Measurements from ENCODE around the gene EPSTI1. TPM values are rescaled to one million over a fixed set of nuclear protein-coding genes. Genes with fewer than 3 reads are reported as not detected.
"Not testable (repeated sequence)": the region's sequence is repeated elsewhere in the genome, so short reads cannot be mapped to it uniquely, and the experiment has no call there.

The EPSTI1 gene
- total RNA-seq, 1 donor from 2014 or later: 11.9 TPM

DNA sequence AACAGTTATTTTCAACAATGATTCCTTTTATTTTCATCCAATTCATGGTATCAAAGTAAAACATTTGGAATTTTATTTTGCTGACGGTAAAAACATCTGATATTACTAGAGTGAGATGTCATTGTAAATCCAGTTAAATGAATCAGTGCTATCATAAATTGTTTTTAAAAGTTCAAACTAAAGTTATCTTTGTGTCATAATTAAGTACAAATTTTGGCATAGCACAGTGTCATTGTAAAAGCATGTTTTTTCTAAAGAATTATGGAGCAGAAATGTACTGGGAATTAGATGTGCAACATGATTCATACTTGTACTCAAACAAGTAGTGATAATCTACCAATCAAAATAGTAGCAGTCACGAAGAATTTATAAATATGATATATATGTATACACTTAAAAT, 117.8 kb downstream of the EPSTI1 start:
- Mint-ChIP-seq H3K4me1 (ENCODE audit: low read depth) (peaks cover 15% of the 10 kb centered on the region), H3K27ac (no peak overlapping the region), H3K27me3 (ENCODE audit: low read depth) (peaks cover 38% of the 10 kb centered on the region), H3K4me3 (ENCODE audit: low read depth) (no peak overlapping the region), H3K36me3 (ENCODE audit: low read depth) (no peaks in the 10 kb centered on the region), H3K9me3 (no peaks in the 10 kb centered on the region)
- intact Hi-C loops (cut with micrococcal nuclease): no loop called here
- DNase-seq (ENCODE audit: low spot score): no peak

DNA sequence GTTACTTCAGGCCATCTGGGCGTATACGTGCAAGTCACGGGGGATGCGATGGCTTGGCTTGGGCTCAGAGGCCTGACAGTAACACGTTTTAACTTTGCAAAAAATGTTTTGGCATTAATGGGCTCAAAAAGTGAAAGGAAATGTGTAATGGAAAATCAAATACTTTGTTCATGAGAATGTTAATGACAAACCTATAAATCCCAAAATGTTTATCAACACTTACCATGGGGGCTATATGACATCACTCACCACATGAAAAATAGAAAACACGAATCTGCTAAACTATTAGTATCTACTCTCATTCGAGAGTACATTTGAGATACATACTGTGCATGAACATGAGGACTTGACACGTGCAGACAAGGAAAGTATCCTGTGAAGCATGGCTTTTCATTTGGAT, 119.0 kb downstream of the EPSTI1 start:
- no peaks in the 10 kb centered on the region for H3K36me3 Mint-ChIP-seq (ENCODE audit: low read depth)
- H3K4me1 Mint-ChIP-seq (ENCODE audit: low read depth): peaks cover 15% of the 10 kb centered on the region
- intact Hi-C loops (cut with micrococcal nuclease): no loop called here
- no peak overlapping the region for H3K27ac Mint-ChIP-seq
- no peak for DNase-seq (ENCODE audit: low spot score)
- H3K4me3 Mint-ChIP-seq (ENCODE audit: low read depth): no peak overlapping the region
- peaks cover 33% of the 10 kb centered on the region for H3K27me3 Mint-ChIP-seq (ENCODE audit: low read depth)
- no peaks in the 10 kb centered on the region for H3K9me3 Mint-ChIP-seq

DNA sequence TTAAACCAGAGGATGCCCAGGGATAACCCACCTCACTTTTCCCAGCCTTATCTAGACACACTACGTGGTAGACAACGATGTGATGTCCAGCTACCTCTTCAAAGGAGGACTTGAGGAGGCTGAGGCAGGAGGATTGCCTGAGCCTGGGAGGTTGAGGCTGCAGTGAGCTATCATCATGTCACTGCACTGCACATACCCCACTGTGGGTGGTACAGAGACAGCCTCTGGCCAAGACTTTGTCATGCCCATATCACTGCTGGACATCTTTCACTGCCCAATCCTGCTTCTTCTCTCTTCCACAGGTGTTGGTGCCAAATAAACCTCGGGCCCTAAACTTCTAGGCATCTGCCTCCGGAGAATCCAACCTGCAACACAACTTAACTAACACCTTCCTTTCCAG, 124.8 kb downstream of the EPSTI1 start:
- intact Hi-C loops (cut with micrococcal nuclease): no loop called here
- no peak overlapping the region for H3K4me3 Mint-ChIP-seq (ENCODE audit: low read depth)
- H3K4me1 Mint-ChIP-seq (ENCODE audit: low read depth): no peaks in the 10 kb centered on the region

DNA sequence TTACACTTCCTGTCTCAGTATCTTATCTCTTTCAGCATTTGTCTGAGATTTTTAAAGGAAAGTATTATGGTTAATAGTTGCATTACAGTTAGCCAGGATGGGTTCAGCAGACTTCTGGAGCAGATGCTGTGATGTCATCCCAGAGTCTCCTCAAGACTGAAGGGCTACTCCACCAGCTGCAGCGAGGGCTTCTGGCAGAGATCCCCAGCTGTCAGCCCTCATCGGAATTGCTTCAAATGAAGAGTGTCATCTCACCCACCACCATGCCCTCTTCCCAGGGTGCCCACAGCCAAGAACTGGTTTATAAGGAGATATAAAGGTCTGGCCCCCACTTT, 126.3 kb downstream of the EPSTI1 start:
- H3K27me3 Mint-ChIP-seq (ENCODE audit: low read depth): peaks cover 13% of the 10 kb centered on the region

More for the DNA sequence above, 124.8 kb downstream of the EPSTI1 start:
- Mint-ChIP-seq H3K27ac (no peak overlapping the region), H3K36me3 (ENCODE audit: low read depth) (no peaks in the 10 kb centered on the region), H3K9me3 (no peaks in the 10 kb centered on the region), H3K27me3 (ENCODE audit: low read depth) (peaks cover 16% of the 10 kb centered on the region)
- DNase-seq (ENCODE audit: low spot score): no peak

DNA sequence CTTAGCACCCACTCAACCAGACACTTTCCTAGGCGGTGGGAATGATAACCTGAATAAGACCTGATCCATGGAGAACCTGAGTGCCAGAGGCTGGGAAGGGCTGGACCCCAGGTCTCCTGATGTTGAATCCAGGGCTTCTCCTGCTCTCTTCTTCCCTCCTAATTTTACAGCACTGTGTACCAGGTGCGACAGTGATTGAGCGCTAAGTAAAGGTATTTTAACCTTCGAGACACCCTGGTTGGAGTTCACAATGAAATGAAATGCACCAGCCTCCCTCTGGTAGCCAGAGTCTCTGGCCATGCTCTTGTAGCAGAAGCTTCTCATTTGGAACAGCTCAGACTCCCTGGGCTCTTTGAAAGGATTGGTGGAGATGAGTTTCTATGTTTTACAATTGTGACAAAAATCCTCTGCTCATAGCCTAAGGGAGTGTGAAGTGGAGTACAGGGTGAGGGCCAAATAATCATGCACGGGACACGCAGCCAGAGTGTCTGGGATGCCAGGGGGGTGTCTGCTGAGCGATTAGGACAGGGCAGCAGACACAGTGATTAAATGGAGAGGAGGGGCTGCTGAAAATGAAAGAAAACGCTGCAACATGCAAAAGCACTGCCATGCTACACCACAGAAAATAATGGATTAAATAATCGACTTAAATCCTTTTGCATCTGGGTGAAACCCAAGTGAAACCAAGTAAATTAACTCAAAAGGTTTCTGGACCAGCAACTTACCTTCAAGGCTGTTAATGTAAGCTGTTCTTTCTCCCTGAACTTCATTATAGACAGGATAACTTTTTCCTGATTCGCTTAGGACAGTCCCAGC, 126.9 kb downstream of the EPSTI1 start:
- Mint-ChIP-seq H3K36me3 (ENCODE audit: low read depth) (no peaks in the 10 kb centered on the region), H3K4me3 (ENCODE audit: low read depth) (no peak overlapping the region), H3K9me3 (no peaks in the 10 kb centered on the region), H3K27ac (no peak overlapping the region), H3K27me3 (ENCODE audit: low read depth) (peaks cover 13% of the 10 kb centered on the region), H3K4me1 (ENCODE audit: low read depth) (no peaks in the 10 kb centered on the region)
- no peak for DNase-seq (ENCODE audit: low spot score)
- intact Hi-C loops (cut with micrococcal nuclease): no loop called here

More for the DNA sequence above, 126.3 kb downstream of the EPSTI1 start:
- Mint-ChIP-seq H3K4me3 (ENCODE audit: low read depth) (no peak overlapping the region), H3K36me3 (ENCODE audit: low read depth) (no peaks in the 10 kb centered on the region), H3K27ac (no peak overlapping the region), H3K4me1 (ENCODE audit: low read depth) (no peaks in the 10 kb centered on the region), H3K9me3 (no peaks in the 10 kb centered on the region)
- no peak for DNase-seq (ENCODE audit: low spot score)
- intact Hi-C loops (cut with micrococcal nuclease): no loop called here

DNA sequence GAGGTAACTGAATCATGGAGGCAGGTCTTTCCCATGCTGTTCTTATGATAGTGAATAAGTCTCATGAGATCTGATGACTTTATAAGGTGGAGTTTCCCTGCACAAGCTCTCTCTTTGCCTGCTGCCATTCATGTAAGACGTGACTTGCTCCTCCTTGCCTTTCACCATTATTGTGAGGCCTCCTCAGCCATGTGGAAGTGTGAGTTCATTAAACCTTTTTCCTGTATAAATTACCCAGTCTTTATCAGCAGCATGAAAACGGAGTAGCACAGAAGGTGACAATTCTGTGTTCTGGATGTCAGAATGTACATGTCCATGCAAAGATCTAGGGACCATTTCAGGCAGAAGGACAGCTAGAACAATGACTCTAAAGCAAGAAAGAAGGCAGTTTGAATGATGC, 129.7 kb downstream of the EPSTI1 start:
- H3K36me3 Mint-ChIP-seq (ENCODE audit: low read depth); intact Hi-C loops (cut with micrococcal nuclease); H3K4me3 Mint-ChIP-seq (ENCODE audit: low read depth); H3K4me1 Mint-ChIP-seq (ENCODE audit: low read depth); DNase-seq (ENCODE audit: low spot score); H3K9me3 Mint-ChIP-seq; H3K27ac Mint-ChIP-seq: not testable (repeated sequence)
- peaks cover 15% of the 10 kb centered on the region for H3K27me3 Mint-ChIP-seq (ENCODE audit: low read depth)

DNA sequence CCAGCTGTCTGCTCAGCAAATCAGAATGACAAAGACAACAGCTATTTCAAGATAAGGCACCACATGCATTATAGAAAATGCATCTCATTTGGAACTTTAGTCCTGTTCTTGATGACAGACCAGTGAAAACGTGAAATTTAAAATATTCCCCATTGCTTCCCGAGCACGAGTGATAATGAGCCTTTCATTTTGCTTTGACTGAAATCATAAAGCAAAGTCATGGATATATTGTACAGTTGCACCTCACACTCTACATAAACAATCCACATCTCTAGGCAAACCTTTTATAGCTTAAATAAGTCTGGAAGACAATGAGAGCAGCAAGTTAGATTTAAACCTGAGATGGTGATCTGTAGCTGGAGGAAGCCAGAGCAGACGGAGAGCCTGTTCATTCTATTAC, 131.6 kb downstream of the EPSTI1 start:
- Mint-ChIP-seq H3K4me1 (ENCODE audit: low read depth) (no peaks in the 10 kb centered on the region), H3K4me3 (ENCODE audit: low read depth) (no peak overlapping the region), H3K9me3 (no peaks in the 10 kb centered on the region), H3K36me3 (ENCODE audit: low read depth) (no peaks in the 10 kb centered on the region), H3K27me3 (ENCODE audit: low read depth) (peaks cover 15% of the 10 kb centered on the region), H3K27ac (no peak overlapping the region)
- DNase-seq (ENCODE audit: low spot score): no peak
- intact Hi-C loops (cut with micrococcal nuclease): no loop called here

DNA sequence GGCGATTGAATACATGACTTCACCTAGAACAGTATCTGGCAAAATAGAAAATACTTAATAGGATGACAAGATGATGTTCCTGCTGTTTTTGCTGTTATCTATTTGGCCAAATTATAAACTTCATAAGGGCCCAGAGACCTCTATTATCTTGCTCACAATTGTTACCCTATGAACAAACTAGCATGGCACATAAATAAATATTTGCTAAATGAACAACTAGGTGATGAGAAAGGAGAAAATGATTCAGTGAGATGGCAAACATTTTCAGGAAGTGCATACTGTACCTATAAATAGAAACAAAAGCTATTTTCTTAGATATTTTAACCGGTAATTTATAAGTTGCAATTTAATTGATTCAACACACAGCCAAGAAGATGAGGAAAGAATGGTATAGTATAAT, 132.3 kb downstream of the EPSTI1 start:
- intact Hi-C loops (cut with micrococcal nuclease): no loop called here
- H3K4me1 Mint-ChIP-seq (ENCODE audit: low read depth): no peaks in the 10 kb centered on the region
- peaks cover 15% of the 10 kb centered on the region for H3K27me3 Mint-ChIP-seq (ENCODE audit: low read depth)
- no peak overlapping the region for H3K4me3 Mint-ChIP-seq (ENCODE audit: low read depth)
- no peak for DNase-seq (ENCODE audit: low spot score)
- H3K36me3 Mint-ChIP-seq (ENCODE audit: low read depth): no peaks in the 10 kb centered on the region
- H3K9me3 Mint-ChIP-seq: no peaks in the 10 kb centered on the region
- H3K27ac Mint-ChIP-seq: no peak overlapping the region

DNA sequence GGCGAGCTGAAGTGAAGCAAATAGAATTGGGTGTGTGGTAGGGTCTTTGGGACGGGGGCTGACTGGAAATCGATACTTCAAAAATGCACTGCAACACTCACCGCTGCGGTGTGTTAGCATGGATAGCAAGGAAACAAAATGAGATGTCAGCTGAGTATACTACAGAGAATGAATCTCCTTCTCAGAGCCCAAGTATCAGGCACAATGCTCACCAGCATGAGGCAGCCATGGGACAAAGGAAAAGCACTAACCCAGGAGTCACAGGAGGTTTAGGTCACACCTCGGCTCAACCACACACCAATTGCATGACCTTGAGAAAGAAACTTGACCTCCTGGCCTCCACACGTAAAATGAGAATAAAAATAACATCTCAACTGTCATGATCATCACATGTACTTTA, 136.6 kb downstream of the EPSTI1 start:
- H3K27ac Mint-ChIP-seq: no peak overlapping the region
- no peak overlapping the region for H3K4me3 Mint-ChIP-seq (ENCODE audit: low read depth)
- no peaks in the 10 kb centered on the region for H3K4me1 Mint-ChIP-seq (ENCODE audit: low read depth)
- no peak for DNase-seq (ENCODE audit: low spot score)
- H3K27me3 Mint-ChIP-seq (ENCODE audit: low read depth): peaks cover 11% of the 10 kb centered on the region
- H3K9me3 Mint-ChIP-seq: no peaks in the 10 kb centered on the region
- intact Hi-C loops (cut with micrococcal nuclease): no loop called here
- H3K36me3 Mint-ChIP-seq (ENCODE audit: low read depth): no peaks in the 10 kb centered on the region

DNA sequence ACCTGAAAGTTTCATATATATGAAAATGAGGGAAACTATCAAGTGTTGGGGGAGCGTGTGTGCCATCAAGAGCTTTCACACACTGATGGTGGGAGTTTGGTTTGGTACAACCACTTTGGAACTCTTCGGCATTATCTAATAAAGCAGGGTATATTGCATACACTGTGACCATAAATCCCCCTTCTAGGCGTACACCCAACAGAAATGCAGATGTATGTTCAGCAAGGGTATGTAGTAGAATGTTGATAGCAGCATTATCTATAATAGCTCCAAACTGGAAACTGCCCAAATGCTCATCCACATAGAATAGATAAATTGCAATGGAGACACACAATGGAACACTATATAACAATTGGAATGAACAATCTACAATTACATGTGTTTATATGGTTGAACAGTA, 139.9 kb downstream of the EPSTI1 start:
- no peak for DNase-seq (ENCODE audit: low spot score)
- Mint-ChIP-seq H3K36me3 (ENCODE audit: low read depth) (no peaks in the 10 kb centered on the region), H3K27me3 (ENCODE audit: low read depth) (peaks cover 13% of the 10 kb centered on the region), H3K9me3 (no peaks in the 10 kb centered on the region), H3K4me3 (ENCODE audit: low read depth) (no peak overlapping the region), H3K4me1 (ENCODE audit: low read depth) (no peaks in the 10 kb centered on the region), H3K27ac (no peak overlapping the region)
- intact Hi-C loops (cut with micrococcal nuclease): no loop called here

DNA sequence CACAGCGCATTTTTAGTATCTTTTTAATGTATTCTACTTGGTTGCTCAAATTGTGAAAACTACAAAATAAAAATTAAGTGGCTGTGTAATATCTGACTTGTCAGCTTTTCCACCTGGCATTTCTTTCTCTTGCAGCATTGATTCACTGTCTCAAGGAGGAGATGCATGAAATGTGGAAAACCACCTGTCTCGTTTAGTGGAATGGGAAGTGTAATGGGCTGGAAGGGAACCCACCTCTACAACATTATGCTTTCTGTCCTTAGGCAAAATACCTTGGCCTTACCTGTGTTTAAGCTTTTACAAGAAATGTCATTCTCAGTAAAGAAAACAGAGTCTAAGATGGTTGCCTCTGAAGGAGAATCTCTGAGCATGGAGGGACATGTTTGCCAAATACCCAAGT, 142.8 kb downstream of the EPSTI1 start:
- peaks cover 33% of the 10 kb centered on the region for H3K27me3 Mint-ChIP-seq (ENCODE audit: low read depth)
- no peak overlapping the region for H3K4me3 Mint-ChIP-seq (ENCODE audit: low read depth)
- no peak for DNase-seq (ENCODE audit: low spot score)
- no peak overlapping the region for H3K27ac Mint-ChIP-seq
- H3K4me1 Mint-ChIP-seq (ENCODE audit: low read depth): no peaks in the 10 kb centered on the region
- no peaks in the 10 kb centered on the region for H3K36me3 Mint-ChIP-seq (ENCODE audit: low read depth)
- intact Hi-C loops (cut with micrococcal nuclease): no loop called here
- no peaks in the 10 kb centered on the region for H3K9me3 Mint-ChIP-seq

DNA sequence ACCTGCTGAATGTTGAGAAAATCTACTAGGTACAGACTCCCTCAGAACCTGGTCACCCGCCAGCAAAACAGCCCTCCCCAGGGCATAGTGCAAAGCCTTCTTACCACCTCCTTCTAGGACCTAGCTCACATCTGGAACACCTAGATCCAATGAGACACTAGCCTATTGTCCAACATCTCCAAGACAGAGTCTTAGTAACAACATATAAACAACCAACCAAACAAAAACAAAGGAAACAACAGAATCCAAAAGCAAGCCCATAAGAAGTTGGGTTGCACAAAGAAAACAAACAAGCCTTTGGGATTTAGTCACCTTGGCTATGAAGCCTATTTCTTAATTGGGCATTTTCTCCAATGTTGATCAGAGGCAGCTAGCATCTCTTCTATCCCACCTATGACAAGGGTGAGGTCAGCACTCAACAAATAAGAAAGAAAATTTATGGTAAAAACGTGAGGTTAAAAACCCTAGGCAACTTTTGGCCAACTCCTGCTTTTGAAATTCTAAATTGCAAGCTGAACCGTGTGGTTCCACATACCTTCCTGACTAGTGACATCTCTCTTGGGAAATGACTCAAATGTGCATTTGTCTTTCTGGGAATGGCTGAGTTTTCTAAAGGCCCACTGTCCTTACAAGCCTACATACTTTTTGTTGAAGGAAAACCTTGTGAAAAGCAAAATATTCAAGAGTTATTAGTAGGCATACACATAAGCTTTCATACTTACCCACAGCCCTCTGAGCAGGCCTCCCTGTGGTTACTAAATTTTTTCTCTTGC, 144.0 kb downstream of the EPSTI1 start:
- Mint-ChIP-seq H3K27ac (no peak overlapping the region), H3K4me1 (ENCODE audit: low read depth) (no peaks in the 10 kb centered on the region), H3K9me3 (no peaks in the 10 kb centered on the region), H3K27me3 (ENCODE audit: low read depth) (peaks cover 34% of the 10 kb centered on the region), H3K4me3 (ENCODE audit: low read depth) (no peak overlapping the region), H3K36me3 (ENCODE audit: low read depth) (no peaks in the 10 kb centered on the region)
- DNase-seq (ENCODE audit: low spot score): no peak
- intact Hi-C loops (cut with micrococcal nuclease): no loop called here

DNA sequence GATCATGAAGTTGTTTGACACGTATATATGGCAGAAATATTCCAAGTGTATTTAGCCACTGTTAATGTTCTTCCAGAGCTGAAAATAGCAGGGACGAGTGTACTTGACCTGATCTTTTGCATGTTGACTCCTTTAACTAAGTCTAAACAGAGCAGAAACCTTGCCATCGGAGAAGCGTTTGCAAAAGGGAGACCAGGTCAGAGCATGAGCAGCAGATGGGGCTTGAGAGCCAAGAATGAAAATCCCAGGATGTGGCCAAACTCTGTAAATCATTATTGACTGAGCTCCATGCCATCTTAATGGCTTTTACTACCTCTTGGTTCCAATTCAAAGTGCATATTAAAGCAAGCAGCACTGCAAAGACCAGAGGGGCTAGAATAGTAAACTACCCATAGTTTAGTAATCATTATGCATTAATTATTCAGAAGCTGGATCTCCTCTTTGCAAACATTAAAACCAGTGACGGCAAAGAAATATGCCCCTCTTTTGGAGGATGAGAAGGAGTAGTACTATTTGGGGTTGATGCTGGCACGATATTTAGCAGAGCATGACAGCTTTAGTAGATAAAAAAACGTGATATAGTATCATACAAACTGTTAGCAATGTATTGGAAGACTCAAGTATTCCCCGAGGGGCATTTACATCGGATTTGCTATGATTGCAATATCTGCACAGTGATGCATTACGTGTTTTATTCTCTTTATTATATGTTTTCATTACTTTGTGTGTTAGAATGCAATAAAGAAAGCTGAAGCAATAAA, 154.9 kb downstream of the EPSTI1 start:
- H3K27ac Mint-ChIP-seq: no peak overlapping the region
- peaks cover 11% of the 10 kb centered on the region for H3K27me3 Mint-ChIP-seq (ENCODE audit: low read depth)
- H3K36me3 Mint-ChIP-seq (ENCODE audit: low read depth): no peaks in the 10 kb centered on the region
- H3K9me3 Mint-ChIP-seq: no peaks in the 10 kb centered on the region
- no peak overlapping the region for H3K4me3 Mint-ChIP-seq (ENCODE audit: low read depth)
- peaks cover 5% of the 10 kb centered on the region for H3K4me1 Mint-ChIP-seq (ENCODE audit: low read depth)
- intact Hi-C loops (cut with micrococcal nuclease): no loop called here
- DNase-seq (ENCODE audit: low spot score): no peak
